HuH-7.5 (cell line): Measurements from ENCODE around the gene PRRC2A.
"Not testable (repeated sequence)": the region's sequence is repeated elsewhere in the genome, so short reads cannot be mapped to it uniquely, and the experiment has no call there.

Experiments used
- DNase-seq: peaks from one replicate; pipeline ENCODE4 v3.0.0; 2011; ENCODE audit warnings: low spot score

The PRRC2A gene

GRCh38 chr6:31586008-31586407 is 34.5 kb upstream of the PRRC2A start, which contains the start of gene LST1:
Gene LST1 (plus strand): TSS chr6:31586277. CDS start chr6:31587300, 1,023 bp downstream.
- no peak for DNase-seq

- no peak for DNase-seq
Measured at GRCh38 chr6:31586599-31587281, 33.8 kb upstream of the PRRC2A start.

GRCh38 chr6:31587791-31588777 is 32.4 kb upstream of the PRRC2A start:
- no peak for DNase-seq

GRCh38 chr6:31588871-31589650 is 31.5 kb upstream of the PRRC2A start:
- no peak for DNase-seq

GRCh38 chr6:31590691-31591090 is 29.8 kb upstream of the PRRC2A start:
- DNase-seq: not testable (repeated sequence)

GRCh38 chr6:31592396-31592771 is 28.1 kb upstream of the PRRC2A start:
- no peak for DNase-seq

- DNase-seq: no peak
Measured at GRCh38 chr6:31597006-31597405, 23.5 kb upstream of the PRRC2A start.

- no peak for DNase-seq
Measured at GRCh38 chr6:31607317-31607716, 13.2 kb upstream of the PRRC2A start.

- no peak for DNase-seq
Measured at GRCh38 chr6:31609519-31610406, 10.8 kb upstream of the PRRC2A start.

GRCh38 chr6:31610968-31611367 is 9.5 kb upstream of the PRRC2A start:
- no peak for DNase-seq

- DNase-seq: no peak
Measured at GRCh38 chr6:31614075-31614619, 6.4 kb upstream of the PRRC2A start.

- DNase-seq: no peak
Measured at GRCh38 chr6:31614684-31615578, 5.6 kb upstream of the PRRC2A start, which contains the start of gene AIF1. Gene AIF1 (plus strand): TSS chr6:31615234. CDS start chr6:31615330, 96 bp downstream.

GRCh38 chr6:31615748-31616147 is 4.8 kb upstream of the PRRC2A start:
- DNase-seq: no peak

- DNase-seq: no peak
Measured at GRCh38 chr6:31617010-31617409, 3.5 kb upstream of the PRRC2A start.

GRCh38 chr6:31619805-31620585 is 520 bp upstream of the PRRC2A start:
- DNase-seq: peak; percentile 89

- no peak for DNase-seq
Measured at GRCh38 chr6:31621320-31621939, 915 bp downstream of the PRRC2A start.

- DNase-seq: no peak
Measured at GRCh38 chr6:31621991-31622390, 1.5 kb downstream of the PRRC2A start.

- DNase-seq: no peak
Measured at GRCh38 chr6:31622684-31623091, 2.2 kb downstream of the PRRC2A start.

- no peak for DNase-seq
Measured at GRCh38 chr6:31624070-31624469, 3.6 kb downstream of the PRRC2A start.
